ENCODE results near the gene GPX1.
"Not testable (repeated sequence)": the region's sequence is repeated elsewhere in the genome, so short reads cannot be mapped to it uniquely, and the experiment has no call there.

GPX1 gene

GRCh38 chr3:49358217-49358883 lies at the start of gene GPX1:
GPX1 (minus strand) TSS chr3:49358353; CDS start chr3:49358278, 75 bp downstream.
- peak; percentile 89 for FAIRE-seq

DNA sequence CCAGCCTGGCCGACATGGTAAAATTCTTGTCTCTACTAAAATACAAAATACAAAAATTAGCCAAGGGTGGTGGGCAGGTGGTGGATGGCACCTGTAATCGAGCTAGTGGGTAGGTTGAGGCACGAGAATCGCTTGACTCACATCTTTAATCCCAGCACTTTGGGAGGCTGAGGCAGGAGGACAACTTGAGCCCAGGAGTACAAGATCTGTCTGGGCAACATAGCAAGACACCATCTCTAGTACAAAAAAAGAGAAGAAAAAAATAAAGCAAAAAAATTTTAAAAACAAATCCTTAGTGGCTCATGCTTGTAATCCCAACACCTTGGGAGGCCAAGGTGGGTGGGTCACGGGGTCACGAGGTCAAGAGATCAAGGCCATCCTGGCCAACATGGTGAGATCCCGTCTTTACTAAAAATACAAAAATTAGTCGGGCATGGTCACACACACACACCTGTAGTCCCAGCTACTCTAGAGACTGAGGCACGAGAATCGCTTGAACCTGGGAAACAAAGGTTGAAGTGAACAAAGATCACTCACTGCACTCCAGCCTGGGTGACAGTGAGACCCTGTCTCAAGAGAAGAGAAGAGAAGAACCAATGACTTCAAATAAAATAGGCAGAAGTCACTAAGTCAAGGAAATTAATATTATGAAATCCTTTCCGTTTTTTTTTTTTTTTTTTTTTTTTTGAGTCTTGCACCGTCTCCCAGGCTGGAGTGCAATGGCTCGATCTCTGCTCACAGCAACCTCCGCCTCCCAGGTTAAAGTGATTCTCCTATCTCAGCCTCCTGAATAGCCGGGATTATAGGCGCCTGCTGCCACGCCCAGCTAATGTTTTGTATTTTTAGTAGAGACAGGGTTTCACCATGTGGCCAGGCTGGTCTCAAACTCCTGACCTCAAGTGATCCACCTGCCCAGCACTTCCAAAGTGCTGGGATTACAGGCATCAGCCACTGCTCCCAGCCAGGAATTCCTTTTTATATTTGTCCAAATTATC lies 48.7 kb upstream of the GPX1 start:
- FAIRE-seq: no peak

- not testable (repeated sequence) for FAIRE-seq
Measured at GRCh38 chr3:49405570-49405969, 47.4 kb upstream of the GPX1 start.

- FAIRE-seq: no peak
Measured at GRCh38 chr3:49403891-49404290, 45.7 kb upstream of the GPX1 start.

DNA sequence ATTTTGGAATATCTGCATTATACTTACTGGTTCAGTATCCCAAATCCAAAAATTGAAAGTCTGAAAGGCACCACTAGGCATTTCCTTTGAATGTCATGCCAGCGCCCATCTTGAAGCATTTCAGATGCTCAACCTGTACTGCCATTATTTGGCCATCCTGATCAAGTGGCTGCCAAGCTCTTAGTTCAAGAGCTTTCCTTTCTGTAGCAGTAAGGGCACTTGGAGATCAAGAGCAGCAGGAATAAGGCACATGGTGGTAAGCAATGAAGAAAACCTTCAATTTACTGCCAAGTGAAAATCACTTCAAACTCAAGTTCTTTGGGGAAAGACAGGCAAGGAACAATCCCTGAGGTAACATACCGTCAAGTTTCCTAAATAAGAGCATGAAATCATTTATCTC lies 43.6 kb upstream of the GPX1 start:
- FAIRE-seq: no peak

GRCh38 chr3:49399461-49399860 lies 41.3 kb upstream of the GPX1 start:
- no peak for FAIRE-seq

DNA sequence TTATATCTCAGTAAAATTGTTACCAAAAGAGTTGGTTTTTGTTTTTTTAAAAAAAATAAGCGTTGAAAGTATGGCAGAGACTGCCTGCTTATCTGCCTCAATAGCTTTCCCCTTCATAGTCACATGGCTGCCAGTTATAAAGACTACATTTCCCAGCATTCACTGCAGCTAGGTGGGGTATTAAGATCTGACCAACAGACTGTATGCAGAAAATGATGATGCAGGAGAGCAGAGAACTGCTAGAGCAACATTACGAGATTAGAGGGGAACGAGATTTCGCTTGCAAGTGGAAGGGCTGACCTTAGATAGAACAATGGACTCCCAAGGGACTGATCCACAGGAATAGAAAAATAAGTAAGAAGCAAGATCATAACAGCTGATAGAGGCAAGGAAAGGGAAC lies 39.3 kb upstream of the GPX1 start:
- FAIRE-seq: no peak

DNA sequence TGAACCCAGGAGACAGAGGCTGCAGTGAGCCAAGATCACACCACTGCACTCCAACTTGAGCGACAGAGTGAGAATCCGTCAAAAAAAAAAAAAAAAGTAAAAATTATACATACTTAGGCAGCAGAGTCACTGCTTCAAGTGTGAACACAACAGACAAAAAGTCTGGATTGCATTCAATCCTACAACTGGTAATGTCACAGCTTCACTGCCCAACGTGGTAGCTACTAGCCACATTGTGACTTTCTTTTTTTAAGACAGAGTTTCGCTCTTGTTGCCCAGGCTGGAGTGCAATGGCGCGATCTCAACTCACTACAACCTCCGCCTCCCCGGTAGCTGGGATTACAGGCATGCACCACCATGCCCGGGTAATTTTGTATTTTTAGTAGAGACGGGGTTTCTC lies 33.2 kb upstream of the GPX1 start:
- FAIRE-seq: not testable (repeated sequence)

DNA sequence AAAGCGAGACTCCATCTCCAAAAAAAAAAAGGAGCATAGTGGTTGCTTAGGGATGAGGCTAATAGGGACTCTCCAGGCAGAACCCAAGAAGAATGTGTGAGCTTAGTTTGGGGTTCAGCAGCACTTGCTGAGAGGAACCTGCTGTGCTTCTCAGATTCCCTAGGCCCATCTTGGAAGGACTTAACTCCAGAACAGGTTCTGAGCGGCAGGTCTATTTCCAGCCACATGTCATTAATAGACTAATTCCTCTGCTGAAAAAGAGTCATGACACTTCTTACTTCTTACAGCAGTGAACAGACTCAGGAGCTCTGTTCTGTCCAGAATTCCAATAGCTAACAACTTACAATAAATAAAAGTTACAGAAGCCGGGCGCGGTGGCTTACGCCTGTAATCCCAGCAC lies 31.1 kb upstream of the GPX1 start:
- no peak for FAIRE-seq

DNA sequence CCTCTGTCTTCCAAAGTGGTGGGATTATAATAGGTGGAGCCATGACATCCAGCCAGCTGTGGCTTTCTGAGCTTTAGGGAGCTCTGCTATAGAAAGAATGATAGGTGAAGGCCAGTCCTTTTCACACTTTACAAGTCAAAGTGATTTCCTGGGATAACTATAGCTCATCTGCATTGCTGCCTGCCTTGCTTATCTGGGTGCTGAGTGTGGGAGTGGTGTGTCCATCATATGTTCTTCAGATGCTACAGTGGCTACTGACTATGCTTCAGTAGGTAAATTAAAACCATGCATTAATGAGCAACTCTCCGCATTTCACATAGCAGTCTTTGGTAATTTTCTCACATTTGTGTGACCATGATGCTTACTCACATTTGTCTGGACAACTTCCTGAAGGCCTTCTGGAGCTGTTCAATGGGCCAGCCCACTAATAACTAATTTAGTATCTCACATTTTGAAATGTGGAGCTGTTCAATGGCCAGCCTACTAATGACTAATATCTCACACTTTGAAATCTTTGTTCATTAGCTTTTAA lies 30.2 kb upstream of the GPX1 start:
- FAIRE-seq: no peak

DNA sequence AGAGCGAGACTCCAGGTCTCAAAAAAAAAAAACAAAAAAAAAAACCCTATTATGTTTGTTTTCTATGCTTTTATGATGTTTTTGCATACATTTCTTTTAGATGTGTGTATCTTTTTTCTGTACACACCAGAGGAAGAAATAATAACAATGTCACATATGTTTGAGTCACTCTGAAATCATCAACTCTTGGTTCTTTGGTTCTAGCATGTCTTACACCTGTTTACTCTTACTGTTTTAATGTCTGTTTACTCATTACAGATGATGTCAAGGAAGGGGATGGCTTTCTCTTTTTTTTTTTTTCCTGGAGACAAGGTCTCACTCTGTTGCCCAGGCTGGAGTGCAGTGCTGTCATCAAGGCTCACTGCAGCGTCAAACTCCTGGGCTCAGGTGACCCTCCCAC lies 29.6 kb upstream of the GPX1 start:
- FAIRE-seq: no peak

- FAIRE-seq: no peak
Measured at GRCh38 chr3:49386056-49386756, 28.1 kb upstream of the GPX1 start.

- FAIRE-seq: no peak
Measured at GRCh38 chr3:49385617-49386016, 27.5 kb upstream of the GPX1 start.

- FAIRE-seq: no peak
Measured at GRCh38 chr3:49383387-49383786, 25.2 kb upstream of the GPX1 start.

- no peak for FAIRE-seq
Measured at GRCh38 chr3:49378249-49378895, 20.2 kb upstream of the GPX1 start.

- no peak for FAIRE-seq
Measured at GRCh38 chr3:49377483-49377882, 19.3 kb upstream of the GPX1 start.

DNA sequence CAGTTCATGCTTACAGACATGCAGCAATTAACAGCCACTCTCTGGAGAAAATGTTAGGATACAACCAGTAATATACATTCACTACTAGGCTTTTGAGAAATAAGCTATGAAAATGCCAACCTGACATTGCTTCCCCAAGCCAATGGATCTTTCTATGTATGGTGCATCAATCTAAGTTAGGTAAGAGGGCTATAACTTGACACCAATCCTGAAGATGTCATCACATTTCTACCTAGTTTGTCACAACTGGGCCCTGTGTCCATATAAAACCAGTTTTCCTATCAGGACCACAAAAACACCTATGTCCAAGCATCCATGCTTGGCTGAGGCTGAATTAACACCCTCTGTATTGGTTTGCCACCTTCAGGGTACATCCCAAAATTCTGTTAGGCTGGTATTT lies 13.8 kb upstream of the GPX1 start:
- no peak for FAIRE-seq

GRCh38 chr3:49370585-49371290 lies 12.6 kb upstream of the GPX1 start:
- no peak for FAIRE-seq

DNA sequence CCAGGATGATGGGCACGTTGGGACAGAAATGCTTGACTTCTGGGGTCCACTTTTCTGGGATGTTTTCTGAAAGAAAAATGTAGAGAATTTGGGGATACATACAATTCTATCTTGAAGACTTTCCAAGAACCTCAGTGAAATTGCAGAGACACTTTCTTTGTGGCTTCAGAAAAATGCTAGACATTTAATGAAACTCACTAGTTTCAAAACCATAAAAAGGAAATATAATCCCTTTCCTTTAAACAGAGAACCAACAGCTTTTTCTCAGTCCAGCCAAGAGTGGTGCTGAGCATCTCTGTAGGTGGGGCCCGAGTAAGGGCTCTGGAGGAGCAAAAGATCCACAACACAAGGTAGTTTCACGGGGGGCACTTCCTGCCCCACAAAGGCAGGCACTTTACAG lies 4.4 kb upstream of the GPX1 start:
- no peak for FAIRE-seq

GRCh38 chr3:49359623-49360022 lies 1.5 kb upstream of the GPX1 start:
- FAIRE-seq: no peak

GRCh38 chr3:49358884-49359225 lies 702 bp upstream of the GPX1 start:
- no peak for FAIRE-seq

All from endometrium (tissue), 2 donors.